HG02852 (cell line): ENCODE data around the gene GRID2IP.
"Not testable (repeated sequence)": the region's sequence is repeated elsewhere in the genome, so short reads cannot be mapped to it uniquely, and the experiment has no call there.

Experiments
- ATAC-seq: cut with Tn5 transposase; IDR thresholded peaks from one replicate; pipeline ENCODE4 v1.9.1; 2021; ENCODE audit warnings: mild to moderate bottlenecking, moderate library complexity; ENCODE audit not compliant: unreplicated experiment

GRID2IP gene

GRCh38 chr7:6495597-6496262 lies 55.5 kb downstream of the GRID2IP start:
- ATAC-seq: no peak

DNA sequence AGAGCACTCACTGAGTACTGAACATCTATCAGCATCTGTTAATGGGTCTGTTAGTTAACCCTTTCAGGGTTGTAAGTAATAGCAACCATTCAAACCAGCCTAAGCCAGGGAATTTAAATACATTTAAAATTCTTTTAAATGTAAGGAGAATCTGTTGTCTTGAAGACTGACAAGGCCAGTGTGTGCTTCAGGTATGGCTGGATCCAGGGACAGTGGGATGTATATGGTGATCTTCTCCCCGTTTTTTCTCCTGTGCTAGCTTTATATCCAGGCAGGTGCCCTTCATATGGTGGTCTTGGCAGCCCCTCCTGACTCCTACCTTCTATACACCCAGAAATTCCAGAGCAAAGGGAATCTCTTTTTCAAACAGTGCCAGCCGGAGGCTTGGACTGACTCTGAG lies 56.9 kb downstream of the GRID2IP start:
- ATAC-seq: no peak

DNA sequence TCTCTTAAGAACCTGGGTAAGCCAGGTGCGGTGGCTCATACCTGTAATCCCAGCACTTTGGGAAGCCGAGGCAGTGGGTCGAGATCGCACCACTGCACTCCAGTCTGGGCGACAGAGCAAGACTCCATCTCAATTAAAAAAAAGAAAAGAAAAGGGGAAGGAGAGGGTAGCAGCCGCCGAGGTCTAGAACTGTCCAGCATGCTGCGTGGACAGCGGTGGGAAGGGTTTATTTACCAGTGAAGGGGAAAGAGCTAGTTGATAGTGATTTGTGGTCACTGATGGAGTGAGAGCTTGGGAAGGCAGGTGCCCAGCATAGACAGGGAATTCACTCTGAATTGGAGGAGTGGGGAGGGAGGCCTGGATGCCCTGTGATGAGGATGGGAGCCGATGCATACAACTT lies 60.1 kb downstream of the GRID2IP start:
- ATAC-seq: no peak

DNA sequence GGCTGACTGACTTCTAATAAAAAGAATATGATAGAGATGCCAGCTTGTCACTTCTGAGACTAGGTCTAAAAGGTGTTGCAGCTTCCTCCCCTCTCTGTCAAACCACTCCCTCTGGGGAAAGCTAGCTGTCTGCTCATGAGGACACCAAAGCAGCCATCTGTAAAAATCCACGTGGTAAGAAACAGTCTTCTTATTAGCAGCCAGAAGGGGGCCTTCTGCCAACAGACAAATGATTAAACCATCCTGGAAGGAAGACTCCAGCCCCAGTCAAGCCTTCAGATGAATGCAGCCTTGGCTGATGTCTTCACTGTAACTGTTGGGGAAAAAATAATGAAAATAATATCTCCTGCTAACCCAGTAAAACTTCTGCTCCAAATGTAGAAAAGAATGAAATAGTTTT lies 61.6 kb downstream of the GRID2IP start:
- no peak for ATAC-seq

DNA sequence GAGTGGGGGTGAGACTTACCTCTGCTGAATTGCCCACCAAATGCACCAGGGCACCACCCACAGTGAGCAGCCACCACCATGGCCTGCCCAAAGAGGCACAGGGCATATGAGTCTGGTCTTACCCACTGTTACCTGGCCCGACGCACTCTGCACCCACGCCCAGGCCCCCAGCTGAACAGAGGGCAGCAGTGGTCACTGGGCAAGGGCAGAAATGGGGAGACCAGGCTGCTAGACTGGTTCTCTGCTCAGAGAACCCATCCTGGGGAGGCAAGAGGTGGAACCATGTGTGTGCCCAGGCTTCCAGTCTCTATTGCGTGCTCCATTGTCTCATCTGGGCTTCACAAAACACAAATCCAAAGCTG lies 64.1 kb downstream of the GRID2IP start:
- no peak for ATAC-seq

DNA sequence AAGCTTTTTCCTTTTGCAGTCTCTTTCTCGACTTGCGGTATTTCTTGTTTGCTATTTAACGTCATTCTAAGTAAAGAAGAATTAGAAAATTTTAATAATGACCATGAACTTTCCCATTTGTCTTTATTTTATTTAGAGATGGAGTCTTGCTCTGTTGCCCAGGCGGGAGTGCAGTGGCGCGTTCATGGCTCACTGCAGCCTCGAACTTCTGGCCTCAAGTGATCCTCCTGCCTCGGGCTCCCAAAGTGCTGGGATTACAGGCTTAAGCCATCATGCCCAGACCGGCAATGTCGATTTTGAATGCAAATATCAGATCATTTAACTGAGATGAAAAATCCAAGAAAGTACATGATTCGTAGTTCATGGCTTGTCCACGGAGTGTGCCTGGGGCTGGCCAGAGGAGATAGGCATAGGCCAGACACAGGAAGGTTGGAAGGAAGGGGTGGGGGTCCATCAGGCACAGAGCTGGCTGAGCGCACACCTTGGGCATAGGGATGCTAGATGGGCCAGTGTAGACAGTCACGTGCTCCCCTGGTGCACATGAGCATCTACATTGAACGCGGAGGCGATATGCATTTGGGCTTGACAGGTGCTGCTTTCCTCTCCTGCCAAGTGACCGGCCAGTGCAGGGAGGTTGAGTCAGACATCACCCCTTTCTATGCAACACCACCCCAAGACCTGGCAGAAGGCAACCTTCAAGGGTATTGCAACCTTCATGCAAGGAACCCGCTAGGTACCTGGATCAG lies 64.7 kb downstream of the GRID2IP start:
- ATAC-seq: no peak

DNA sequence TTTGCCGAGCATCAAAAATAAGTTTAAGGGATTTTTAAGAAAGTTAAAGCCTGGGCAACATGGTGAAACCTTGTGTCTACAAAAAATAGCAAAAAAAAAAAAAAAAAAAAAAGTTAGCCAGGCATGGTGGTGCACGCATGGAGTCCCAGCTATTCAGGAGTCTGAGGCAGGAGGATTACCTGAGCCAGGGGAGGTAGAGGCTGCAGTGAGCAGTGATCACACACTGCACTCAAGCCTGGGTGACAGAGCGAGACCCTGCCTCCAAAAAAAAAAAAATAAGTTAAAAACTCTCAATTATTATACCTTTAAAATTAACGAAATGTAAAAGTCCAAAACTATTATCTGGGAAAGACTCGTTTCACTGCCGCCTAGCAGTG lies 68.5 kb downstream of the GRID2IP start:
- no peak for ATAC-seq

DNA sequence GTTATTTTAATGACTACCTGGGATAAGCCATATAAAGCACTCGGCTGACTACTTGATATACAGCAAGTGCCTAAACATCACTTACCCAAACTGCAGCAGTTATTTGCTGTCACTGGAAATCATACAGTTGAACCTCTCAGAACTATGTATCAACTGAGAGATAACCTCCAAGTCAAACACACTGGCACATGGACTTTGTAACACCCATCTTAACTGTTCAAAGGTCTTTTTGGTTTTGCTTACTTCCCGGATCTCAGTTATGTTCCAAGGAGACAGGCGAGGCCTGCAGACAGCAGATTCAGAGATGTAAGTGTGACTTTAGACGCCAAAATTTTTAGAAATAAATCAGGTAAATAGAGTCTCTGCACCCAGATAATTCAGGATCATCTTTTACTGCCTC lies 69.0 kb downstream of the GRID2IP start:
- ATAC-seq: no peak

GRCh38 chr7:6481445-6481844 lies 69.8 kb downstream of the GRID2IP start:
- ATAC-seq: no peak

DNA sequence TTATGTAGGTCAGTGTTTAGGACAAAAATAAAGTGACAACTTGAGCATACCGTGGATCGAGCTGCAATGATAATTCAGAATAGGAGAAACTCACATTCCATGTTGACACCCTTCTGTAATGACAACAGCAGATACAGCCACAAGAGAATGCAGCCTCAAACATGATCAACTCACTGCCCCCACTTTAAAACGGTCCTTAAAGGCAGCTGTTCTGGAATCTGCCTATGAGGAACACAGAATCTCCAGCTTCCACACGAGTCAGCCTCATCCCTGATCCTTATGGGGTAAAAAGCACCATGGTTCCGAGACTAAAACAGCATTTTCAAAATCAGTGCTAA lies 71.0 kb downstream of the GRID2IP start:
- no peak for ATAC-seq

DNA sequence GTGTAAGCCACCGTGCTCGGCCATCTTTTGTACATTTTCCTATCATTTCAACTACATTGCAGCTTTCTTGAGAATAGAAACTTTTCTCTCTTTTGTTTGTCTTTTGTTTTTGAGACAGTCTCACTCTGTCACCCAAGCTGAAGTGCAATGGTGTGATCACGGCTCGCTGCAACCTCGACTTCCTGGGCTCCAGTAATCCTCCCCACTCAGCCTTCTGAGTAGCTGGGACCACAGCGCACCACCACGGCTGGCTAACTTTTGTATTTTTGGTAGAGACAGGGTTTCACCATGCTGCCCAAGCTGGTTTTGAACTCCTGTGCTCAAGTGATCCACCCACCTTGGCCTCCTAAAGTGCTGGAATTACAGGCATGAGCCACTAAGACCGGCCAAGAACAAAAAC lies 72.2 kb downstream of the GRID2IP start:
- no peak for ATAC-seq

DNA sequence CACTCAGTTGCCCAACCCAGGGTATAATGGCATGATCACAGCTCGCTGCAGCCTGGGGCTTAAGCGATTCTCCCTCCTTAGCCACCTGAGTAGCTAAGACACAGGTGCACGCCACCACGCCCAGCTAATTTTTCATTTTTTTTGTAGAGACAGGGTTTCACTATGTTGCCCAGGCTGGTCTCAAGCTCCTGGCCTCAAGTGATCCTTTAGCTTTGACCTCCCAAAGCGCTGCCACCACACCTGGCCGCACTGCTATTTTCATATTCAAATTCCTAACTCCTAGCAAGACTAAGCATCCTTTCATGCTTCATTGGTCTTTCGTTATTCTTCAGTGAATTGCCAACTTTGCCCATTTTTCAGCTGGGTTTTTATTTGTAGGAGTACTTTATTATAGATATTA lies 73.1 kb downstream of the GRID2IP start:
- ATAC-seq: no peak

- ATAC-seq: no peak
Observed at GRCh38 chr7:6477318-6477660, 74.0 kb downstream of the GRID2IP start.

GRCh38 chr7:6476596-6477317 lies 74.5 kb downstream of the GRID2IP start:
- ATAC-seq: no peak

GRCh38 chr7:6475433-6476186 lies 75.7 kb downstream of the GRID2IP start:
- ATAC-seq: no peak

- ATAC-seq: no peak
Observed at GRCh38 chr7:6465862-6466261, 85.4 kb downstream of the GRID2IP start.

- not testable (repeated sequence) for ATAC-seq
Observed at GRCh38 chr7:6463609-6464008, 87.7 kb downstream of the GRID2IP start.

- ATAC-seq: no peak
Observed at GRCh38 chr7:6461946-6462550, 89.2 kb downstream of the GRID2IP start.

DNA sequence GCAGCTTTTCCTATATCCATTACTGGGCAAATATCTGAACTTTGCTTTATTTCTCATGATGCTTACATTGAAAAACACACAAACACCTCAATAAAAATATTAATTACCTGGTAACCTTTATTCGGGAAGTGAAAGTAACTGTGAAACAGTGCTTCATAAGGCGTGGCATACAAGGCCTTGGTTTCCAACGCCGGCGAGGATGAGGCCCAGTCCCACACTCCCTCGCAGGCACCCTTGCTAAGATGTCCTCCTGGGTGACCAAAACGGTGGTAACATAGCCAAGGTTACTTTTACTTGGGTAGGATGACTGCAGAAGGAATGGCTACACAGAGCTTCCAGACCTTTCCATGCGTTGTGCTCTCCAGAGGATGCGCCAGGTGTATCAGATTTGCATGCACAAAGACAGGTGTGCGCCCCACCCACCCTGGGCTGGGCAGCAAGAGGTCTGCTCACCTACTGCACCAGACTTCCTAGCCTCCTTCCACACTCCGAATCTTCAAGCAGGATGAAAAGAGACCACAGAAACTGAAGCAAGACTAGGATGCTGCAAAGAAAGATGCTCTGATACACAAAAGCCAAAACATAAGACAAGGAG lies 90.2 kb downstream of the GRID2IP start:
- ATAC-seq: no peak

DNA sequence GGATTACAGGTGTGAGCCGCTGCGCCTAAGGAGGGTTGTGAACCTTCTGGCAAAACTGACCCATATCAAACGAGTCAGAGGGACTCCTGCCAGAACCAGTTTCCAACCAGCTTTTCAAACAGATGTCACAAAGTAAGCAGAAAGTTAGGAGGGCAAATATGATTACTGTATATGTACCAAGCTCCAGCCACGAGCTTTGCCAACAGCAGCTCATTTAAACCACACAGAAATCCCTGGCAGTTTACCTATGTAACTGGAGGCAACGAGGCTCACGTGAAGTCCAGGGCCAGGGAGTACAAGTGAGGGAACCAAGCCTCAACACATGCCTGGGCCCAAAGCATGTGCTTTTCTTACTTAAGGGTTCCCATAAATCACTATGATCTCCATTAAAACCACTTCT lies 91.0 kb downstream of the GRID2IP start:
- no peak for ATAC-seq

DNA sequence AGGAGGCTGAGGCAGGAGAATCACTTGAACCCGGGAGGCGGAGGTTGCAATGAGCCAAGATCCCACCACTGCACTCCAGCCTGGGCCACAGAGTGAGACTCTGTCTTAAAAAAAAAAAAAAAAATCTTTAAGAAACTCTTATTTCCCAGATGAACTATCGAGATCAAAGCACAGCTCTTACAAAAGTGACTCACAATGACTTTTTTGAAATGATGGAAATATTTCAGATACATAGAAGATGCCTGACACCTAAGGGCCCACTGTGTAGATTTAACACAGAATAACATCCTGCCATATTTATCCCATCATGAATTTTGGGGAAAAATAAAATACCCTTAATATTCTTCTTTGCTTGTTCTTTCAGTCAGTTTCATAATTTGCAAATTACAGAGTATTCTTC lies 92.6 kb downstream of the GRID2IP start:
- not testable (repeated sequence) for ATAC-seq
